GM21529 (cell line): Measurements from ENCODE around the gene MTA3.

Experiments
- ATAC-seq: cut with Tn5 transposase; IDR thresholded peaks from one replicate; pipeline ENCODE4 v1.9.1; 2021; ENCODE audit not compliant: unreplicated experiment

The MTA3 gene

DNA sequence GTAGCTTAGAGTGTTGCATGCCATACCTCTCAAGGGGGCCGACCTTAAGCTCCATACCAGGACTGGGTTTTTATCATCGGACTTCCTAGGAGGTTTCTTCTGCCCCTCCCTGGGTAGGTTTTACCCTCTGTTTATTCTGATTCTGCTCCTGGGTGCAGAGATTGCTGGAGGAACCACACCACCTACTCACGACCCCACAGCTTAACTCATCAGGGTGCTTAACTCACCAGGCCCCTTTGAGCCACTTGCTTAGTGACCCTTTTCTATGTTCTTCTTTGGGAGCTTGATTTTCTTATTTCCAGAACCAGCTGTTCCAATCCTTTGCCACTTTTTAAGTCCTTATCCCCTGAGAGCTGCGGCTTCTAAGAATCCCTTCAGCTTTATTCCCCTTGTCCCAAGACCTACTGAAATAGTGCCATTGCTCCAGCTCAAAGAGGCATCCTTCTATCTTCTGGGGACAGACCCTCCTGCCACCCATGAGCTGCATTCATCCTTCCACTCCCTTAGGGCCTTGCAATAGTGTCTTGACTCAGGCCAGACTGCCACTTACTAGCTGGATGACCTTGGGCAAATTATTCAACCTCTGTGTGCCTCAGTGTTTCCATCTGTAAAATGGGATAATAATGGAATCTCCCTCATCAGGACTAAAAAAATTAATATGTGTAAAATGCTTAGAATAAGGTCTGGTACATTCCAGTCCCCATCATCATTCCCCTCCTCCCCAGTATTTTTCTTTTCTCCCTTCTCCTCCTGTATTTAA is 189.7 kb downstream of the MTA3 start:
- ATAC-seq = no peak

DNA sequence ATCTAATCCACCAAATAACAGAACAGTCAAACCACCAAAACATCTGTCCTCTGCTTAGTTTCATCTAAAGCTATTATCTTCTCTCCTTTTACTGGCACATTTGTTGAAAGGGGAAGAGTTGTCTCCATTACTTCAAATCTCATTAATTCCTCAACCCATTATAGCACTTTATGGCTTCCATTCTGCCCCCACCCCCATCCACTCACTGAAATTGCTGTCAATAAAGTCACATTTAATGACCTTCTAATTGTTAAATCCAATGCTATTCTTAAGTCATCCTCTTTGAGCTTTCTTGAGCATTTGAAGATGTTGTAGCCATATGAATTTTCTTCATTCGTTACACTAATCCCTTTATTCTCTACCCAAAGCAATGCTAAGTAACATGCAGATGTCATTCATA is 190.3 kb downstream of the MTA3 start:
- ATAC-seq = no peak

DNA sequence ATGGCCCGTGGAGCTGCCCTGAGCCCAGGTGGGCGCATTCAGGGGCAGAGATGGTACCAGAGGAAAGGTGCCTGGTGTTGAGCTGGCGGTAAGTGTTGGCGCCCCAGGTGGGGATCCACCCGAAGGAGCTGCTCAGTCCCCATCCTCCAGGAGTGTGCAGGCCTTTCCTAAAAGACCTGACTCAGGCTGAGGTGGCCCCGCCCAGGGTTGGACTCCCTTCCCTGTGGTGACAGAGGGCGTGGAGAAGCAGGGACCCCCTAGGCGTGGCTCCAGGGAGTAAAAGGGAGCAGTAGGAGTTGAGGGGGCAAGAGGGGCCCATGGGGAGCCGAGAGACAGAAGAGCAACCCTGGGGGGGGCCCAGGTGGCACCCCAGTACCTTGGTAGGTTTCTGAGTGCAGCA is 193.1 kb downstream of the MTA3 start:
- no peak for ATAC-seq

DNA sequence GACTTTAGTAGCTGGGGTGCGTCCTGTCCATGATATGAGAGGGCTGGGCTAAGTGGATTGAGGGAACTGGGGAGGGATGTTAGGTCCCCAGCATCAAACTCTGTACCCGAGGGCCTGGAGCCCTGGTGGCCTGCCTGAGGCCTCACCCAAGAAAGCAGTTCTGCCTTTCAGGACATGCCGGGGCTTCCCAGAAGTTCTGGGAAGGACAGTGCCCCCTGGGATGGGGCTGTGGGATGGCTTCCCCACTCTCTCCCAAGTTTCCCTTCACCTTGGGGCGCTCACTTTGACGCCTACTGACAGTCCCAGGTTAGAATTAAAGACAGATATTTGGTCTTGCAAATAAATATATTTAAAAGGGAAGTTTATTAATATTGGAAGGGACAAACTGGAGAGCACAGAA is 193.7 kb downstream of the MTA3 start:
- ATAC-seq = no peak

DNA sequence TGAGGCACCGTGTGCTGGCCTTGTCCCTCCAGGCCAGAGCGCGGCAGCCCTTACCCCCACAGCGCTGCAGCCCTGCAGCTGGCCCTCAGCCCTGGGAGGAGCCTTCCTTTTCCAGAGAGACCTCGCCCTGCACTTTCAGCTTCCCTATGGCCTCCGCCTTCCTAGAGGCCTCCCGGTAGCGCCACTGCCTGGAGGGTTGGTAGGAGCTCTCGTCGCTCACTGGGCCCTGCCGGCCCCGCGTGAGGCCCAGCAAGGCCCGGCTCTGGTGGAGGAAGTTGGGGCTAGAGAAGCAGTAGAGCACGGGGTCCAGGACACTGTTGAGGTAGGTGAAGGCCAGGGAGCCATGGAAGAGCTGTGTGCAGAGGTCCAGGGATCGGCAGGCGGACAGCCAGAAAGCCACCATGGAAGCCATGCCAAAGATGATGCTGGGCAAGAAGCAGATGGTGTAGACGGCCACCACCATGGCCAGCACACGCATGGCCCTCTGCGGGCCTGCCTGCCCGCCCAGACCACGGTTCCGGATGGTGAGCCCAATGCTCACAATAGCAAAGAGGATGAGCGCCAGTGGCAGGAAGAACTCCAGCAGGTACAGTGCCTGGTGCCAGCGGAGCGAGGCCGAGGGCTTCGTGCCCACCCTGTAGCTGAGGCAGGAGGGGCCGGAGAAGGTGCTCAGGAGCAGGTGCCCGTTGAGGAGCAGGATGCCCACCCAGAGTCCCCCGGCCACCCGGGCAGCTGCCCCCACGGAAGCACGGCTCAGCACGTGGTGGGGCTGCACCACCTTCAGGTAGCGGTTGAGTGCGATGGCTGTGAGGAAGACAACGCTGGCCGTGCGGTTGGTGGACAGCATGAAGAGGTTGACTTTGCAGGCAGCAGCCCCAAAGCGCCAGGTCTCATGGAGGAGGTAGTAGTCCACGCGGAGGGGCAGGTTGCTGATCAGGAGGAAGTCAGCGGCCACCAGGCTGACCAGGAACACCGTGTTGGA is 194.7 kb downstream of the MTA3 start:
- ATAC-seq = no peak

DNA sequence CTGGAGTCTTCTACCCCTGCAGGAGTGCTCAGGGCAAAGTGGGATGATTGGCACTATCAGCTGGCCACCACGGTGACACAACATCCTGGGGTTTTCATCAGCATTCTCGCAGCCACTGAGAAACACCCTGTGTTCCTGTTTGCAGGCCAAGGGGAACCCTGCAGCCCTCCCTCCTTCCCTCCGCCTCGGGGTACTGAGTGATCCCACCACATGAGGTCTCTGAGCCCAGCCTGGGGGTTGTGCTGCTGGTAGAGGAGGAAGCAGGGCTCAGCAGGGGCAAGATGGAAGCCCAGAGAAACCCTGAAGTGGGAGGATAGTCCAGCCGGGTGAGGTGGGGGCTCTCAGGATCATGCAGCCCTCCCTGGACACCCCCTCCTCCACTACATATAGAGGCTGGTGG is 195.7 kb downstream of the MTA3 start, which contains the start of gene OXER1:
OXER1 (minus strand) TSS at position 40 of the 400 bp plus-strand sequence. CDS start 73 bp downstream, outside the sequence.
- no peak for ATAC-seq

DNA sequence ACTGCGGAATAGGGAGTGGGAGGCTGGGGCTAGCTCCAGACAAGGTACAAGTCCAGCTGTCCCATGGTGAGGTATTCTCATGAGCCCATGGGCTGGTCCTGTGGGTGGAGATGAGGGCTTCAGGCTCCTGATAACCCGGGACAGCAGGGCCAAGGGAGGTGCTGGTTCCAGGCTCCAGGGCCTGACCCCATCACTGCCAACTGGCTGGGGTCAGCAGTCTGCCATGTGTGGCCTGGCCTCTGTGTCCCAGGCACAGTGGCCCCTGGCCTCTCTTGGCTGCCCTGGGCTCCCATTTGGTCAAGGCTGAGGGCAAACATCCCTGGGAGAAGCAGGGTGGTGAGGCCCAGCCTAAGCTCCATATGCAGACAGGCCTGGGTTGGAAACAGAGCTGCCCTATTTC is 196.5 kb downstream of the MTA3 start:
- ATAC-seq = no peak

DNA sequence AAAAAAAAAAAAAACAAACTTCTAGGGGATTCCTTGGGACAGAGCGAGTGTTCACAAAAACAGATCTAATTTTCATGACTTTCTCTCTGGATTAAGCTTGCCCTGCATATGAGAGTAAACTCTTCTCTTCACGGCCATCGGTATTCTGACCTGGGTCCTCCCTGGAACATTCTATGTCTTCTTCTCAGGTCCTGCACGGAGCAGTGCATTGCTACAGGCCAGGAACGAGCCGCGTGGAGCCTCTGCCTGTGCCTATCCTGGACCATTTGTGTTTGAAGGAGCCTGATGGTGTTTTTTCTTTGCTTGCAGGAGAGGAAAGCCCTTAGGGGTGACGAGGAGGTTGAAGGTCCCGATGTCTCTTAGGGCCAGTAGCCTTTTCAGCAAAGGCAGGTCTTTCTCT is 197.3 kb downstream of the MTA3 start:
- no peak for ATAC-seq

DNA sequence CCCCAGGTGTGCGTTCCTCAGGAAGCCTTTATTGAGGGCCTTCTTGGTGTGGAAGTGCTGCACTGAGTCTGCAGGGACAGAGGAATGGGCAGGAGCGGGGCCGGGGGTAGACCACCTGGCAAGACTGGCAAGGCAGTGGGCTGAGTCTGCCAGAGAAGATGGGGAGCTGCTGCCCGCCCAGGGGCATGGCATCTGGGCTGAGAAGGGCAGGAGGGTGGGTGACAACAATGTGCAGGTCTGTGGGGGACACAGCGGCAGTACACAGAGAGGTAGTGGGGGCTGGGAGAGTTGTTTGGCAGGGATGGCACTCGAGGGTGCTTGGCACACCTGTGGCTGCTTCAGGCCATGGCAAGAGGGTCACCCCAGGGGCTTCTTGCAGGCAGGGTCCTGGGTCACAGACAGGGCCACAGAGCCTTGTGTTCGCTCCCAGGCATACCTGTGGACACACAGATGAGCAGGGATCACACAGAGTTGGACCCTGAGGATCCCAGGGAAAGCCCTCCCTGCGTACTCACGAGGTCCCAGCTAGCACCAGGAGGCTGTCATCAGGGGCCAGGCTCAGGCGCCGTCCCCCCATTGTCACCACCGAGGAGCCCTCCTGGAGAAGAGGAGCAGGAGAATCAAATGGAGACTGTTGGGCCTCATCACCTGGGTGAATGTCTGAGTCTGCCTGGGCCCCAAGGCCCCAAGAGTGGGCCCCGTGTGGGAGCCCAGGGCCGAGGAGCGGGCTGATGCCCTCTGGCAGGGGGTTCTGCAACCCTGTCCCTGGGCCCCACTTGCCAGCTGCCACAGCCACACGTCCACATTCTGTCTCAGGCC is 198.9 kb downstream of the MTA3 start:
- ATAC-seq = no peak

DNA sequence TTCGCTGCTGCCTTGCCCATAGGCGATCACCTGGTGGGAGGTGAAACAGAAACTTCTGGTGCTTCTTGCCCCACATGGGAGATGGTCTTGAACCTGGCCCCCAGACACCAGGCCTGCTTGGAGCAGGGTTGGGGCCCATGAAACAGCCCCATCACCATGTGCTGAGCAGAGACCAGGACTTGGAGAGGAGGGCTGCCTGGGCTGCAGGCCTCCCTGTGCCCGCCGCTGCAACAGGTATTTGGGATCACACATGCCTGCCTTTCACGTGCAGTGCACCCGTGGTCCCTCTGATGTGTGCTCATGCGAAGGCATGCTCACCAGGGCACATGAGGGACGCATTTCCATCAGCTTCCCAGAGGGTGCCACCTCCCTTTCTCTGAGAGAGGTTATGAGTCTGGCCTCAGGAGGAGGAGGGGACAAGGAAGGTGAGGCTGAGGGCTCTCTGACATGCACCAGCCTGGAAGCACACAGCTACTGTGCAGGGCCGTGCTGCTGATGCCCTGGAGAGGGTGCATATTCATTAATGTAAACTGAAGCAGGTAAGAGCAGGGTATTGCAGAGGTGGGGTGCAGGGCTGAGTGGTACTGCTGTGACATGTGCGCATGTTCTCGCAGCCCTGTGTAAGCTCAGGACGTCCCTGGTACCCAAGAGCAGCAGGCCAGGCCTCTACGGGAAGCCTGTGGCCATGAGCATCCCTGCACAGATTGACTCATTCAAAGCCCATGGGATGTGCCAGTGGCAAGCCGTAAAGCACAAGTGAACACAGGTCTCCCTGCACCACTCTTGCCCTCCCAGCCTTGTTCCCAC is 199.7 kb downstream of the MTA3 start:
- no peak for ATAC-seq

DNA sequence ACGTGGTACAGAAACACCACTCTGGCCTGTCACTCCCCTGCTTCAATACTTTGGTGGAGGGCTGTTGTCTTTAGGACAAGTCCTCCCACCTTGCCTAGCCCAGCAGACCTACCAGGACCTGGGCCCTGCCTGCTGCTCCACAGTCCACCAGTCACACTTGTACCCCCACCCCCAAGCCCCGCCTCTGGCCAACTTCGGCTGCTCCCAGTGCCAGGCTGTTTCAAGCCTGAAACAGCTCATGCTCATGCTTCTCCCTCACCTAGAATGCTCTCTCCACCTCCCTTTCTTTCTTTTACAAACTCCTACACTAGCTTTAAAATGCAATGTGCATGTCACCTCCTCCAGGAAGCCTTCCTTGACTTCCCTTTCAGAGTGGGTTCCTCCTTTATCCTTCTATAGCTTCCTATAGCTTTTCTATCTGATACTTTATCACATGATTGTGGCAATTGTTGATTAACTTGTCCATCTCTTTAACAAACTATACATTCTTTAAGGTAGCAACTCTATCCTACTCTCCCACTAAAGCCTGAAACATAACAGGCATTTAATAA is 200.3 kb downstream of the MTA3 start:
- ATAC-seq = no peak

DNA sequence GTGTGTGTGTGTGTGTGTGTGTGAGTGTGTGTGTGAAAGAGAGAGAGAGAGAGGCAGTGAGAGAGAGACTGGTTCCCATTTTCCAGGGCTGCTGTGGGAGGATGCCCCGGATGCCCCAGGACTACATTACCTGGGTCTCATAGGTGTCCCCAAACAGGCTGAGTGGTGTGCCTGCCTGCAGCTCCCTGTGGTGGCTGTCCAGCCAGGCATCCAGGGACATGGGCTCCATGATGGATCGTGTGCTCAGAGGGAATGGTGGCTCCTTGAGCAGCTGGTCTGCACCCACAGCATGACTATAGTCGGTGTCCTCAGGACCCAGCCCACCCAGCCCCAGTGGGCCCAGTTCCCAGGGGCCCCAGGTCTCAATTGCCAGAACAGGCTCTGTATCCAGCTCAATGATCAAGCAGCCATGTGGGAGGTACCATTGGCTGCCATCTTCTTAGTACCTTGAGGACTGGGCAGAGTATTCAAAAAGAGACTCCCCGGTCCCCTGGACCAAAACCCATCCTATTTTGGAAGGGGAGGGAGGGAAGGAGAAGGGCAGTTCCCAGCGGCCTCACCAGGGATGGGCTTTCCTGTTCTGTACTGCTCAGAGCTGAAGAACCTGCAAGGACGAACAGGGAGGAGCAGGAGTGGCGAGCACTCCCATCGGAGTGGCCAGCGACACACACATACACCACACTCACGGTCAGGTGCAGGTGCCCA is 201.3 kb downstream of the MTA3 start:
- no peak for ATAC-seq

DNA sequence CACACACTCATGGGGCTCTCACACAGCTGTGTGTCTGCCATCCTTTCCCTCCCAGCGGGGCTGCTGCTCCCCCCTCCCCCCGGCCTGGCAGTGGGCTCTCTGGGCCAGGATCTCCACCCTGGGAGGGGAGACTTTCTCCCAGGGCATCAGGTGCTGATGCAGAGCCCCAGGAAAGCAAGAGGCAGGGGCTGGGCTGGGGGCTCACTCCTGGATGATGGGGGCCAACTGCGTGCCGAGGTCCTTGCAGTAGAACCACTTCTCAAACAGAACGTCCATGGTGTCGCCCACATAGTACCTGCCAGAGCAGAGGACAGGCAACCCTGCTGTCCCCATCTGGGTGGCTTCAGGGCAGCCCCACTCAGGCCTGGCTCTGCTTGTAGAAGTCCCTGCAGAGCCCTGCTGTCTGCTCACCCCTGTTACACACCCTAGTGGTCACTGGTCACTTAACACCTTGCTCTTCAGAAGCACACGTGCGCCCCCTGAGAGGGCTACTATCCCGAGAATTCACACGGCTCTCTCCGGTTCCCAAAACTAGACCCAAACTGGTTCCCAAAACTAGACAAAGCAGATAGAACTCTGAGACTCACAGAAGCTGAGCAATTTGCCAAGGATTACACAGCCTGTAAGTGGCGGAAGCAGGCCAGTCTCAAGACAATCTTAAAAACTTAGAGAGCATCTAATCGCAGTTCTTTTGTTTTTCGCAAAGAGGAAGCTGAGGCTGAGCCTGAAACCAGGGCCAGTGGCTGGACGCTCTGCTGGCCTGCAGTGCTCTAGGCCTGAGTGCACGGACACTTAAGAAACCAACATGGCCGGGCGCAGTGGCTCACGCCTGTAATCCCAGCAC is 202.1 kb downstream of the MTA3 start:
- peak; percentile 74 for ATAC-seq

DNA sequence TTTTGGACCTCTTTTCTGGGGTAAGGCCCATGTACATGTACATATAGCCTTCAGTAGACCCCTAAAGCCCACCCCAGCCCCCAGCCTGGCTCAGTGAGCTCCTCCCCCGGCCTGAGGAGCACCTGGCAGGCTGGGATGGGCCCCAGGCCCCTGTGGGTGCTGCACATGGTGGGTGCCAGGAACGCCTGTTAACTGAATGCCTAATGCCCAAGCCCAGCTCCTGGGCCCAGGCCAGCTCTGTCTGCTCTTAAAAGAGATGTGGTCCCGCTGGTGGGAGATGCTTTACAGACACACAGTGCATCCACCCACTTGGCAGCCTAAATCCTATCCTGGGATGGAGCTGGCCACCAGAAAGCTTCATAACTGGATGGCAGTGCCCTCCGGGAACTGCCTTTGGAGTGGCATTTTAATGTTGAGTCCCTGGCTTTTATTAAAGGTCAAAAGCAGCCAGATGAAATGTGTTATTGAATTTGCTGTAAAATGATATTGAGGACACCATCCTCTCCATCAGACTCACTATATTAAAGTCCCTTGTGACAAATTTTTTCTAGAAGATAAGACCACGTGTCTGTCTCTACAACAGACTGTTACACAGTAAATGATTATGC is 203.2 kb downstream of the MTA3 start:
- no peak for ATAC-seq

DNA sequence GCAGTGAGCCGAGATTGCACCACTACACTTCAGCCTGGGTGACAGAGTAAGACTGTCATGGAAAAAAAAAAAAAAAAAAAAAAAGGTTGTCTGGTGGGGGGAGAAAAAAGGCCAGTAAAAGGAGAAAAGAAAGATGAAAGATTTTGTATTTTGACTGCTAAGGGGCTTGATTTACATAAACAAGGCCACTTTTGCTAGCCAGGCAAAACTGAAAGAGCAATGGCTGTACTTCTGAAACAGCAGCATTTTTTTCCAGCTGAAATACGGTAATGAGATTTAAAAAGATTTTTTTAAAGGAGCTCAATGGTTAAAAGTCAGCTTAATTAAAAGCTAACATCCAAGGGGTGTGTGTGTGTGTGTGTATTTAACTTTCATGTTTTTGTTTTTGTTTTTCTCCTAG is 206.8 kb downstream of the MTA3 start:
- ATAC-seq = peak; percentile 54

DNA sequence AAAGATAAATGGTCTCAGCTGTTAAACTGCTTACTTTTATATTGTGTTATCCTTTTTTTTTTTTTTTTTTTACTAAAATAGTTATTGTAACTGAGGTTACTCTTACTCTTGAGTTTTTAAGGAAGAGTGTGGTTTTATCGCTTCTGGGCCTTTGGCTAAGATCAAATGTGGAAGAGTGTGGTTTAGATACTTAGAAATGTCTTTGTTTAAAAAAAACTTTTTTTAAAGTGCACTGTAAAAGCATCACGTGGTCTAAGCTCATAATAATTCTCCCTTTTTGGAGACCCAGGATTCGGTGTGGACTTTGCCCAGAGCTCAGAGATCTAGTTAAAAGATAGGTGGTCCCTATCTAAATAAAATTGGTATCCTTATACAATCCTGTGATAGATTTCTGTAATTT is 207.4 kb downstream of the MTA3 start:
- ATAC-seq = no peak

DNA sequence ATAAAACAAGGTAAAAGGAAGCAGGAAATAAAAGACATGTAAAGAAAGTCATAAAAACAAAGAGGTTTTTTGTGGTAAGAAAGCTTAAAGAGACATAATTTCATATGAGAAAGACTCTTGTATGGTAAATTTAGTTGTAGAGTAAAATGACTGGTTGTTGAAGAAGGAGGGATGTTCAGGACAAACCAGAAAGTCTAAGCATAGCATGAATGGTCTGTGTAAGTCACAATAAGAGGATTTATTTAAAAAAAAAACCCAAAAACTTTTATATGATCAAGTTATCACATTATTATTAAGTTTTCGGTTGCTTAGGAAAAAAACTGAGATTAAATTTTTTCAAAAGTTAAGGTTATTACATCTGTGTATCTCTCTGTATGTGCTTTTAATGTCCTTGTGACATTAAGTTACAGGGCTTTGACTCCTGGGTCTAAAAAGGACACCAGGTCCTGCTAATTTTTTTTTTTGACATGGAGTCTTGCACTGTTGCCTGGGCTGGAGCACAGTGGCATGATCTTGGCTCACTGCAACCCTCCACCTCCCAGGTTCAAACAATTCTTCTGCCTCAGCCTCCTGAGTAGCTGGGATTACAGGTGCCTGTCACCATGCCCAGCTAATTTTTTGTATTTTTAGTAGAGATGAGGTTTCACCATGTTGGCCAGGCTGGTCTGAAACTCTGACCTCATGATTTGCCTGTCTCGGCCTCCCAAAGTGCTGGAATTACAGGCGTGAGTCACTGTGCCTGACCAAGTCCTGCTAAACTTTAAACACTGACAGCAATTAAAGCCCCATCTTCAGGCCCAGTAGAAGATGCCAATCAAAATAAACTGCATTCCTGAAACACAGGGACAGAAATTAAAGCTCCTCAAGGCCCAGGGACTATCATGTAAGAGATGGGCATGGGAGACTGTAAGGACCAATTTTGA is 209.7 kb downstream of the MTA3 start:
- no peak for ATAC-seq
